ENCODE measurements around the gene DCLRE1B.
A peak's percentile ranks its signal among the peaks of the same experiment; 100 is the strongest.

DCLRE1B gene

DNA sequence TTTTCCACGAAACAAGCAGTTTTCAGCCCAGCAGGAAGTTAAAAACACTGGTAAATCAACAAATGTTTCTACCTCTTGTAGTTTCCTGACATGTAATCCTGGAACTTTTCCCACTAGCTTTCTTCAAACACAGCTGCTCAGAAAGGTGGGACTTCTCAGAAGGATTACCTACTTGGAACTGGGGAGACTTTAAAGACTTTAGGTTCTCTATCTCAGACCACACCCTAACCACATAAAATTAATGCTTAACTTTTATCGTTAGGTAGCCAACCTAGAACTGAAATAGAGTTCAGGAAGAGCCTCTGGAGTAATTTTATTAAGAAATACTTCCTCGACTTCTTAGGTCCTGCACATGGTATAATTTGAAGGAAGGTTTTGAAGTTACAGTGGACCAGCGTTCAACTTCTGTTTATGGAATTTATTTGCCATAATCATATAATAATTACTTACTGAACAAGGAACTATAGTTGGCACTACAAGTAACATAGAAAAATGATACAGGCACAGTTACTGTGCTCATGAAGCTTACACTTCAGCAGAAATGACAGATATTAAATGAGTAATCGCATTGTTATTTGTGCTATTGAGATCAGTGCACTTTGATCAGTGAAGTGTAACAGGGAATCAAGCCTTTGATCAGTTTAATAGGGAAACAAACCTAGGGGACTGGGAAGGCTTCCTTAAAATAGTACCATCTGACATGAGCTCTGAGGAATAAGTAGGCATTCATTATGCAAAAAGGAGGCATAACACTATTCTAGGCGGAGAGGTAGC, 17.5 kb upstream of the DCLRE1B start, which contains the start of gene BCL2L15:
BCL2L15 (minus strand) TSS at position 180 of the 774 bp plus-strand sequence. CDS start 206 bp downstream, outside the sequence.
- DNase-seq: no peak

DNA sequence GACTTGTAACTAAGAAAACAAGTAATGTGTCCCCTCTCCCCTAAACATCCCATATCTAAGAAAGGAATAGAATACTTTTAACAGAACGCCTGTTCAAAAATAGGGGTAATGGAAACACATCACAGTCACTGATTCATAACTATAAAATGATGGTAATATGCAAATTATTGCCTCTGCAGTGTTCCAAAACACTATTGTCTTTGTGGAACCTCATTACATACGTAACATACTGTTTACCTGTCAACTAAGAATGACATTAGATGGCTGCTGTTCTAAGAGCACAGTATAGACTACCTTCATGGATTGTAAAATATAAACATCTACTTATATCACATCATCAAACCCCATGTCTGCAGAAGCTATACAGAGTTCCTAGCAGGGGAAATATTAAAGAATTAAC, 14.3 kb upstream of the DCLRE1B start:
- DNase-seq: no peak

DNA sequence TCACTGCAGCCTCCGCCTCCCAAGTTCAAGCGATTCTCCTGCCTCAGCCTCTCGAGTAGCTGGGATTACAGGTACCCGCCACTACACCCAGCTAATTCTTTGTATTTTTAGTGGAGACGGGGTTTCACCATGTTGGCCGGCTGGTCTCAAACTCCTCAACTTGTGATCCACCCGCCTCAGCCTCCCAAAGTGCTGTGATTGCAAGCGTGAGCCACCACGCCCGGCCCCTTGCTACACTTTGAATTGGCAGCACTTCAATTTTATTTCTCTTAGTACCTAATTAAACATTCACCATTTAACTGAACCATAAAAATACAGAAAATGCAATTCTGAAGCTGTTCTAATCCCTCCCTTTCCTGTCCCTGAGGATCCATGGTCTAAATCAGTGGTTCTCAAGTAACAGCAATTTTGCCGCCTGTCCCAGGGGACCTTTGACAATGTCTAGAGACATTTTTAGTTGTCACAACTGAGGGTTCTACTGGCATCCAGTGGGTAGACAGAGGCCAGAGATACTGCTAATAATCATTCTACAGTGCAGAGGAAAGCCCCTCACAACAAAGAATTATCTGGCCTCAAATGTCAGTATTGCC, 13.4 kb upstream of the DCLRE1B start:
- no peak for DNase-seq

DNA sequence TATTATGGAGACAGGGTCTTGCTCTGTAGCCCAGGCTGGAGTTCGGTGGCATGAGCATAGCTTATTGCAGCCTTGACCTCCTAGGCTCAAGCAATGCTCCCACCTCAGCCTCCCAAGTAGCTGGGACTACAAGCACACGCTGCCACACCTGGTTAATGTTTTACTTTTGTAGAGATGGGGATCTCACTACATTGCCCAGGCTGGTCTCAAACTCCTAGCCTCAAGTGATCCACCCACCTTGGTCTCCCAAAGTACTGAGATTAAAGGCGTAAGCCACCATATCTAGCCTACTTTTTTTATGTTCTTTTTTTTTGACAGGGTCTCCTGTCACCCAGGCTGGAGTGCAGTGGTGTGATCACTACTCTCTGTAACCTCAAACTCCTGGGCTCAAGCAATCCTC, 11.9 kb upstream of the DCLRE1B start:
- DNase-seq: no peak

DNA sequence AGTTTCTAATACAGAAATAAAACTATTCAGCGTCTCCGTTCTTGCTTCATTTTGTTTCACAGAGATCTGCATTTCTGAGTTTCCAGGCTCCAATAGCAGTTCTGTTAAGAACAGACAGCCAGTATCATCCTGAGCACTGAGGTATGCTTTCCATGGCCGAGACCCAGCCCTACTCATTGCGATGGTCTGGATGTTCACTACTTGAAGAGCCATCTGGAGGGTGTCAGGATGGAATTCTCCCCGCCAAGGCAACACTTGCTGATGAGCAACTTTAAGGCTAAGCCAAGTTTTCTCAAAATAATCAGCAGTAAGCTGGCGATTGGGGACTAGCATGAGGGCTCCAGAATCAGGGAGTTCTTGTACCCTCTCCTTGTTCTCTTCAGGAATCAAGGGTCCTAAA, 10.0 kb upstream of the DCLRE1B start:
- DNase-seq: no peak

DNA sequence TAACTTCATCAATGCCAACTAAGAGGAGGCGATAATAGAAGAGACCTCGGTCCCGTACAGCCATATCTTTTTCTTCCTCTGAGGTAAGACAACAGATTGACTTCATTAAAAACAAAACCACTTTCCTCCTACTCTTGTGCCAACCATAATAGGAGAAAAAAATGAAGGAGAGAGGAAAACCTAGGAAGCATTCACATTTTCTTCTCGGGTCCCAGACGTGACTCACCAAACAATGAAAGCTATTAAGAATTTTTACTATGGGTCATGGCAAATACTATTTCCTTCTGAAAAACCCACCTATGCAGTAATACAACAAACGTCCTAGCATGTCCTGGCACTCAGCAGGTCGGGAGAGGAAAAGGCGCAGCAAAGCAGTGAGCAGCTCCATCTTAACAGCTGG, 9.2 kb upstream of the DCLRE1B start:
- DNase-seq: no peak

DNA sequence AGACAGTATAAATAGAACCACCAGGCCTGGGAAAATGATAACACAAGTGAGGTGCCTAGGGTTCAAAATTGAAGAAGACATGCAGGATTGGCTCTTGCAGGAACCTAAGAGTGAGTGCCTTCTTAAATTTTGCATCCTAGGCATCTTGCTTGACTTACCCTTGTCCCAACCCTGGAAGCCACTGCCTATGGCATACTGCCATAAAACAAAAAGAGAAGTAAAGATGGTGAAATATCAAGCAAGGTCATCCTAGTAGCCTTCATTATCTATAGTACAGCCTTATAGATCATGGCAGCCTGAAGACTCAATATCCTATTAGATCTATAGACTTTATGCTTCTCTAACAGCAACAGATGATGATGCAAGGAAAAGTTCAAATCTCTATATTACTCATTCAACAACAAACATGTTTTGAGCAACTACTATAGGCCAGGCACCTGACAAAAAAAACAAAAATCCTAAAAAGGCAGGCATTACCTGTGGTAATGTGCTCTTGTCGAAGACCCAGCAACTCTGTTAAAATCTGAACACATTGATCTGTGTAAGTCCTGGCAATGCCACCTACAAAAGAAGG, 6.8 kb upstream of the DCLRE1B start:
- DNase-seq: no peak

DNA sequence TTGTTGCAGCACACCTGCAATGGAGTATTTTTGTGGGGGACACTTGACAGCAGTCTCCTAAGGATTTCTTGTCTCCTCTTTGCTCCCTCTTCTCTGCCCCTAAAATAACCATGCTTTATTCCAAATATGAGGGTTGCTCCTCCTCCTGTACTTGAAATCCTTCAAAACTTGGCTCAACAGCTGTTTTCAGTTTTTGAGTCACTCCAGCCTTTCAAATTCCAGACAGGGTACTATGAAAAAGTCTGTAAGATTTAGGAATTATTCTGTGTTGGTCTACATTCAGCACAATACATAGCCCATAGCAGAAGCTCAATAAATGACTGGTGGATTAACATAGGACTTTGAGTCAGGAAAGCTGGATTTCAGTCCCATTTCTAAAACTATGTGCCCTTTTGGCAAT, 6.0 kb upstream of the DCLRE1B start:
- no peak for DNase-seq

DNA sequence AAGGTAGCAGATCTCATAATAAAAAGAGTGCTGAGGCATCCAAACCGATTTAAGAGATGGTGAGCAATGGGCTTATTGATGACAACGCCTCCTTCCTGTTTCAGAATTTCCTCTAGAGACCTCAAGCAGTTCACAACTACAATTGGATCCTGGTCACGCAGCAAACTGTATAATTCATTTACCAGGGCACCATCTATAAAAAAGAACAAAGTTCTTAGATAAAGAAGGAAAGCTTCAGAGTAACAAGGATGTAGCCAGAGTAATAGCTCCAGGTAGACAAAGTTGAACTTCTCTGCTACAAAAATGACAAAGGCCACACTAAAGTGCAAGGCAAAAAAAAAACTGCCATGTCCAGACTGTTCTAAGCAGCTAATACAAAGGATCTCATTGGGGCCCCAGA, 3.9 kb upstream of the DCLRE1B start:
- DNase-seq: no peak

DNA sequence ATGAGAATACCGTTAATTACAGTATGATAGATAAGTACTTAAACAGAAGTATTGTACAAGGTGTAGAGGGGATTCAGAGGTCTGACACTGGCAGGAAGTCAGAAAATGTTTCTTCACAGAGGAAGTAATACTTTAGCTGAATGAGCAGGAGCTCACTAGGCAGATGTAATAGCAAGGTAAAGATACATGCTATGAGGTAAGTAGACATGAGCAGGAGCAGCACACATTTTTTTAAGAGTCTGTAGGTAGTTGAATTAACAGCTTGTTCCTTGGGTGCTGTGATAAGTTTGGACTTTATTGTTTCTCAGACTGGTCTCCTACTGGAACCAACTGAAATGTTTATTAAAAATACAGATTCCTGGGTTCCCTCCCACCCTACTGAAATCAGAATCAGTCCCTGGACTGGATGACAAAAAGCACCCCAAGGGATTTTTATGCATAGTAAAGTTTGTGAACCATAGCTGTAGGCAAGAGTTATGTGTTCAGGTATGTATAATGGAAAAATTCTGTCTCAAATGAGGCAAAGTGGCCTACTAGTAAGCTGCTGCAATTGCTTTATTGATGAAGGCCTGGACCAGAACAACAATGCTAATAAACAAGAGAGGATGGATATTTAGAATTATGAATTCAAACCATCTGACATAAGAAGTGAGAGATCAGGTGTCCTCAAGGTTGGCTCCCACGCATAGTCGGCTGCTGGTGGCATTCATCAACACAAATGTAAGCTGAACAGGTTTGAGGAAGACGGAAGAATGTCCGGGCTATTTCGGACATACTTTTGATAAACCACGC, 1.4 kb upstream of the DCLRE1B start:
- no peak for DNase-seq

DNA sequence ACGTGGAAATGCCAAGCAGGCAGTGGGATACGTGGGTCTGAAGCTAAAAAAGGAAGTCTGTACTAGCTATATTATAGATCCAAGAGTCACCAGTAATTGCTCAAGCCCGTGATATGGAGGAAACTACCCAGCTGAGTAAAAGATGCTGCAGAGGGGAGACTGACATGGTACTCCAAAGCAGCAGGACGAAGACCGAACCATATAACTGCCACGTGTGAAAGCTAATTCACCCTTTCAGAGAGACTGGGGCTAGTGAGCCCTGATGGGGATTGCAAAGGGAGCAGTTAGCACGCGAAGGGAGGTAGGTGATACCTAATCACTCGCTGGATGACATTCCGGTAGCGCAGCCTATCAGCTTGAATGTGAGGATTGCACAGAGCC, 843 bp upstream of the DCLRE1B start:
- DNase-seq: peak in 1 of 4 experiments; percentile 32

DNA sequence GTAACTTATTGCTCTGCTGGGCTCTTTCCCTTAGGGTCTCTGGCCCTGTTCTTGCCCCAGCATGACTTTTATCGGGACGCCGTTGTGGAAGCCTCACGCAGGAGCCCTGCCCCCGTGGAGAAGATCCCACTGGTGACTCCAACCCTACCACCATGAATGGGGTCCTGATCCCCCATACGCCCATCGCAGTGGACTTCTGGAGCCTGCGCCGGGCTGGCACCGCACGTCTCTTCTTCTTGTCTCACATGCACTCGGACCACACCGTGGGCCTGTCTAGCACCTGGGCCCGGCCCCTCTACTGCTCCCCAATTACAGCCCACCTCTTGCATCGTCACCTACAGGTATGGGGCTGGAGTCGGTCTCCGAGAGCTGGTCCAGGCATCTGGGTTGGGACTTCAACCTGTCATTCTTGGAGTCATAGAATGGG, 322 bp downstream of the DCLRE1B start:
- peak in 2 of 4 experiments; percentile 18 to 26 for DNase-seq

DNA sequence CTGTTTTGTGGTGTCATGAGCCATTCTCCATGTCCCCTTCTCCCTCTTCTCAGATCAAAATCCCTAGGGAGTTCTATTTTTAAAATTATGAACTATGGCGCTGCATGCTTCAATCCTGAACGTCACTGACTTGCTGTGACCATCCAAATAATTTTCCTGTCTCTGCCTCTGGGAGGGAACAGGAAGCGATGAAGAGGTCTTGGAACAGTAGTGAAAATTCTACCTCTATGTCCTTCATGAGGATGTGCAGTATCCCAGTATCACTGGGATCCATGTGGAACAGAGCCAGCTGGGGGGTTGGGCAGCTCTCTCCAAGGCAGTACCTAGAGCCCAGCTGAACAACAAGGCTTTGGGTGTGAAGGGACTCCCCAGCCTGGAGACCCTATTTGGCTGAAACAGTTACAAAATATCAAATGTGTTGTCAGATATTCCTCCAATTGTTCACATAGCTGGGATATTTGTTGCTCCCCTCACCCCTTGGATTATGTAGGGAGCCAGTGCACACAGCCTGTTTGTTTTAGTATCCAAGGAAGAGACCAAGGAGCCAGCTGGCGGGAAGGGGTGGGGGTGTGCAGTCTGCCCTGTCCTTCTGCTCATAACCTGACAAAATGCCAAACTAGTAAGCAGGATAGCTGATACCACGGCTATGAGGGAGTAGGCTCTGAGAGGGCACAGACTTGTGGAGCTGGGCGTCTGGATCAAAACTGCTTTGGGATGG, 7.6 kb downstream of the DCLRE1B start:
- DNase-seq: no peak

DNA sequence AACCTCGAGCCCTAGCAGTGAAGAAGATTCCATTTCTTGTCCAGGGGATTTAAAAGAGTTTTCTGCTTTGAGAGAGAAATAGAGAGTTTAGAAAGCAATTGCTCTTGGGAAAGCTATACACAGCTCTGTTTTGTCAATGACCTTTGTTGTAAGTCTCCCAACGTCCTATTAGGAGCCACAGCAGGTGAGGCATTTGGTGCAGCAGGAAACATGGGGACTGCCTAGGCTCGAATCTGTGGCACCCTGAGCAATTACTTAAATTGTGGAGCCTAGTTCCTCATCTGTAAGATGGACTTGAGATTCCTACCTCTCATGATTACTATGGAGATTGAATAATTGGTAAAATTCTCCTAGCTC, 8.2 kb downstream of the DCLRE1B start:
- no peak for DNase-seq

DNA sequence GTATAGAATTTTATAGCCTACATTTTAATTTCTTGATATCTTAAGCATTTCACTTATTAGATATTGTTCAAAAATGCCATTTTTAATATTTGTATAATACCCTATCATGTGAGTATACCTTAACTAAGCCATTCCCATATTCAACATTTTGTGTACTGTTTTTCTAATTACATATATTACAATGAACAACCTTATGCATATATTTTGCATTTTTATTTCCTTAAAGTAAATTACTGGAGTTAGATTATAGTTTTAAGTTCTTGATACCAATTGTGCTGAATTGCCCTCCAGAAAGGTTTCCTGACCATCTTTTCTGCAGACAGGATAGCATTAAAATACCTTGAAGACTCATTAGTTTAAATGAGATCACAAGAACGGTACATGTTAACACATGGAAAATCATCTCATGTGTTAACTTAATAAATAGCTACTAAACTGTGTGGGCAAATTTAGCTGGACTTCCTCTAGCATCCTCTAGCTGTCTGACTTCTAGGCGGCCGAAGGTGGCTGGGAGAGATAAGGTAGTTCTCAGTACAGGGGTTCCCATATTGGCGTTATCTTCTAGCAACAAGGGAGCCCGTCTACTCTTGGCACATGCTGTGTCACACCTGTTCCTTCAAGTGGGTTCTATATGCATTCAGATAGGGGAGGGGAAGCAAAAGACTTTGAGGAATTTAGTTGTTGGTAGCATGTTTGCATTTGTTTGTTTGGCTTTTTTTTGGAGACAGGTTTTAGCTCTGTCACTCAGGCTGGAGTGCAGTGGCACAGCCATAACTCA, 8.9 kb downstream of the DCLRE1B start:
- no peak for DNase-seq

DNA sequence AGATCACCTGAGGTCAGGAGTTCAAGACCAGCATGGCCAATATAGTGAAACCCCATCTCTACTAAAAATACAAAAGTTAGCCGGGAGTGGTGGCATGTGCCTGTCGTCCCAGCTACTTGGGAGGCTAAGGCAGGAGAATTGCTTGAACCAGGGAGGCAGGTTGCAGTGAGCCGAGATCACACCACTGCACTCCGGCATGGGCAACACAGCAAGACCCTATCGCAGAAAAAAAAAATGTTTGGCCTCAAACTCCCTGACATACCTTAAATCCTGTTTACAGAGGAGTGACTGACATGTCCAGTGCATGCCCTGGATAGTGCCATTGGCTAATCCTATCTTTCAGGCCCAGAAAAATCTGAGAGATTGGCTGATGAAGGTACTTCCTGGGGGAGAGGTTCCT, 11.8 kb downstream of the DCLRE1B start:
- DNase-seq: no peak

DNA sequence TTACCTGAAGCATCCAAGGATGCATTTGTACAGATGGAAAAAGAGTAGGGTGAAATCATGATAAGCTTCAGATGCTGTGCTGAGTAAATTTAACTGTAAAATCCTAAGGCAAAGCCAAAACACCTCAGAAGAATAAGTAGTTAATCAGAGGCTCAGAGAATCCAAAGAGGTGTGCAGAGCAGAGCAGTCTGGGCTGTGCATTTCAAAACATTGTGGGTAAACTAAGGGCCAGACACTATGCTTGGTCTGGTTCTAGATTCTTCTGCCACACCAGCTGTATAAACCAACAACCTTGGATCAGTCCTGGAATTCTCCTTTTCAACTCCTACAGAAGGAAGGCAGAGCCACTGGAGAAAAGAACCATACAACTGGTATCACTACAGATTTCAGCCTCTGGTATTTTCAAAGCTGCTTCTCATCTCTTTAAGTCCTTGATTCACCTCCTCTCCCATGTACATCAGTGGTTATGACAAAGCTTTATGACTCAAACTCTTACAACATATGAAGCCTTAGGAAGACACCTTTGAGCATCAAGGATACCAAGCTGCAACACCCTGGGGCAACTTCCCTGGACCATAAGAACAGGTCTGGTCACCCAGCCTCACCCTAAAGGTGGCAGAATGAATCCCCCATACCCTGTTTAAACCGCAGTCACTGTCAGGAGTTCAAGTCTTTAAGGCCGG, 12.4 kb downstream of the DCLRE1B start:
- DNase-seq: no peak

DNA sequence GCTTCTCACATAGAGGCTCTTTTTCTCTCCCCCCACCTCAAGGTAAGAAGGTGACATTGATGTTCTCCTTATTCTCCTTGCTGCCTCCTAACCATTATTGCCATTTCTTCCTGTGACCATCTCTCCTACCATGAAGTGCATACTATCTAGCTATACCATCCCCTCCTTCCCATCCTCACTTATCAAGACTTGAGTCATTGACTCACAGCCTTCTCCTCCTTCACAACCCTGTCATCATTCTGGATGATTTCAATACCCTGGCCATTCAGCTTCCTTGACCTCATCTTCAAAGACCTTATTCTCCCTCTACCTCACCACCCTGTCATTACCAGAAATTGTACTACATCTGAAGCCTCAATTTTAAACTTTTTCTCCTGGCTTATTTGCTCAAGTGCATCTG, 13.1 kb downstream of the DCLRE1B start:
- no peak for DNase-seq

DNA sequence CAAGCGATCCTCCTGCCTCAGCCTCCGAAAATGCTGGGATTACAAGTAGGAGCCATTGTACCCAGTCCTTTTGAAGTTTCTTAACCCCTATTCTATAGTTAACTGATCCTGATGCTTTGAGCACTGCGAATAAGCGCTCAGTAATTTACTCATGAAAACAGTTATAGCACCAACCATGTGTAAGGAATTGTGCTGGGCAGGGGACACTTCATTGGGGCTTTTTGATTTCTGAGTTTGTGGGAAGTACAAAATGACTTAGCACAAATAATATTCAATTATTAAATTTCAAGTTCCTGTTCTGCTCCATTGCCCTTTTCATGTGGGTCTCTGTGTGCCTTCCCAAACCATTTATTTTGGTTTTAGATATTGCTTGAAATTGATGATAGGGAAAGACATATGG, 17.8 kb downstream of the DCLRE1B start:
- DNase-seq: no peak

DNA sequence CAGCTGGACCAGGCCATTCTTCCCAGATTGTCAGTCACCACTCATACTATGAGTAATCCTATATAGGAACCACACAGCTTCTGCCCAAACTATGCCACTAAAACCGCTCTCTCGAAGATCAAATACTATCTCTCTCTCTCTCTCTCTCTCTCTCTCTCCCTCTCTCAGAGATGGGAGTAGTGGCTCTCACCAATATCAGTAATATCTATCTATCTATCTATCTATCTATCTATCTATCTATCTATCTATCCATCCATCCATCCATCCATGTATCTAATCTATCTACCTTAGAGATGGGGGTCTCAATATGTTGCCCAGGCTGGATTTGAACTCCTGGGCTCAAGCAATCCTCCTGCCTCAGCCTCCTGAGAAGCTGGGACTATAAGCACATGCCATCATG, 19.3 kb downstream of the DCLRE1B start:
- DNase-seq: no peak

DNA sequence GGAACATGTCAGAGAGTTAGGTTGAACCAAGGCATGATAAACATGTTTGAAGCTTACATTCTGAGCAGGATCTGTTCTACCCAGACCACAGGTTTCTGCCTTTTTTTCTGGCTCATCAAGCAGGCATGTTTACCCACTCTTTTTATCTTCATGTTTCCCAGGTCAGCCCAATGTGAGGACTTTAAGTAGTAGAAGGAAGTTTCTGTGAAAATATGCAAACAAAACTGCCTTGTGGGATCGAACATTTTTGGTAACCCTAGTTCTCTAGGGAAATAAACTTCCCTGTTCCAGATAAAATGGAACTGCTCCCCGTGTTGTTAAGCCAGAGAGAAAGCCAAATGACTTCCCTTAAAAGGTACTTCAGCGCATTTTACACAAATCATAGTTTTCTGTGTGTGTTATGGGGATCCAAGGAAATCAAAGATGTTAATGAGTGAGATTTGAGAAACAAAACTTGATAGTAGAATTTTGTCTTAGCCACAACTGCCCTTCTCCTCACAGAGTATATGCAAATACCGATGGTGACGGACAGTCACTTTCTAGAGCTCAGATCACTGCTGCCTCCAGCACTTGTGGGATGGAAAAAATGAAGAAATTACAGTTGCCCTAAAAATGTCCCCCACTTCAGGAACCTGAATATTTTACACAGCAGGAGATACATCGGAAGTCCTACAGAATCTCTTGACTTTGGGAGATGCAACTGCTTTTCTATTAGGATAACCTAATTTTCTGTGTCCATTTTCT, 23.2 kb downstream of the DCLRE1B start:
- no peak for DNase-seq

All from activated naive CD4-positive, alpha-beta T cell (primary cell).